Activated gamma-delta T cell treated with Interleukin-2 at 50 U/mL for 16 hours (primary cell): ENCODE measurements around the gene PKM.

Source experiments
- DNase-seq: peaks from one replicate; pipeline ENCODE4 v3.0.0-alpha.2; 2020

Gene PKM

GRCh38 chr15:72199721-72200212 is 31.2 kb downstream of the PKM start:
- DNase-seq = peak; percentile 75

GRCh38 chr15:72199205-72199515 is 31.8 kb downstream of the PKM start:
- no peak for DNase-seq

GRCh38 chr15:72198356-72199204 is 32.4 kb downstream of the PKM start:
- DNase-seq = no peak

- DNase-seq = no peak
Measured at GRCh38 chr15:72197460-72198355, 33.3 kb downstream of the PKM start, which contains the start of gene GRAMD2A. Gene GRAMD2A, minus strand, starts transcription at chr15:72197787.

- DNase-seq = no peak
Measured at GRCh38 chr15:72197041-72197459, 33.9 kb downstream of the PKM start.

- DNase-seq = no peak
Measured at GRCh38 chr15:72196409-72197040, 34.5 kb downstream of the PKM start.

GRCh38 chr15:72195101-72195511 is 35.9 kb downstream of the PKM start:
- DNase-seq = no peak

GRCh38 chr15:72193836-72194396 is 37.1 kb downstream of the PKM start:
- DNase-seq = no peak

- no peak for DNase-seq
Measured at GRCh38 chr15:72192416-72192815, 38.6 kb downstream of the PKM start.

- no peak for DNase-seq
Measured at GRCh38 chr15:72189250-72189902, 41.6 kb downstream of the PKM start.

- no peak for DNase-seq
Measured at GRCh38 chr15:72184165-72184811, 46.7 kb downstream of the PKM start.

- no peak for DNase-seq
Measured at GRCh38 chr15:72183781-72184164, 47.2 kb downstream of the PKM start.

- DNase-seq = no peak
Measured at GRCh38 chr15:72182673-72183072, 48.3 kb downstream of the PKM start.

- no peak for DNase-seq
Measured at GRCh38 chr15:72182244-72182643, 48.7 kb downstream of the PKM start.

- no peak for DNase-seq
Measured at GRCh38 chr15:72180761-72181324, 50.1 kb downstream of the PKM start.

GRCh38 chr15:72179950-72180581 is 50.9 kb downstream of the PKM start:
- DNase-seq = no peak

- no peak for DNase-seq
Measured at GRCh38 chr15:72178976-72179585, 51.9 kb downstream of the PKM start.

GRCh38 chr15:72176743-72177142 is 54.2 kb downstream of the PKM start:
- DNase-seq = no peak

- no peak for DNase-seq
Measured at GRCh38 chr15:72176159-72176558, 54.8 kb downstream of the PKM start.
